Measurements from ENCODE around the gene COPS4.

- no peak for TF ChIP-seq TAF1 (IDR thresholded peaks at IDR 0.05; ENCODE audit: borderline replicate concordance, insufficient read depth, low read length)
- no peak for TF ChIP-seq POLR2AphosphoS5 (IDR thresholded peaks at IDR 0.05; ENCODE audit: low read depth, low read length)
- no peak for TF ChIP-seq REST (IDR thresholded peaks at IDR 0.05; ENCODE audit: insufficient read depth in 1 of 2, low read depth in 2 of 2, low read length in 2 of 2)
These were observed 25.5 kb upstream of the COPS4 start for GRCh38 chr4:83009529-83009928.
